Keratinocyte (primary cell): ENCODE measurements around the gene SLC27A4. TPM values are rescaled to one million over a fixed set of nuclear protein-coding genes. Genes with fewer than 3 reads are reported as not detected.

Source experiments
- DNase-seq: peaks from one replicate; pipeline ENCODE4 v3.0.0-alpha.2; 2011; ENCODE audit warnings: low read depth, missing footprints, low spot score
- FAIRE-seq: peaks from 2 replicates; lab custom pipeline; 2011; peaks lifted over from hg19 to GRCh38; lab: Jason Lieb, UNC
- H2AFZ ChIP-seq: 2 replicates; pipeline ENCODE4 v1.6.0; 2012; ENCODE audit warnings: low read length, control low read depth, inconsistent platforms; ENCODE audit not compliant: control insufficient read depth
- H3K27ac ChIP-seq: 2 replicates; pipeline ENCODE4 v1.5.1; 2011; ENCODE audit warnings: low read length; ENCODE audit not compliant: control insufficient read depth, insufficient read depth
- H3K27me3 ChIP-seq: 3 replicates; pipeline ENCODE4 v1.6.0; 2011; ENCODE audit warnings: low read length; ENCODE audit not compliant: control insufficient read depth, insufficient read depth; ENCODE audit errors: extremely low read depth
- H3K36me3 ChIP-seq, 2 experiments: 2 replicates in 1 of 2; 3 replicates in 1 of 2; pipeline ENCODE4 v1.5.1; 2011; ENCODE audit warnings: low read length in 2 of 2, mild to moderate bottlenecking in 1 of 2; ENCODE audit not compliant: control insufficient read depth in 2 of 2, insufficient read depth in 2 of 2; ENCODE audit errors: extremely low read depth in 1 of 2
- H3K4me1 ChIP-seq: 3 replicates; pipeline ENCODE4 v1.5.1; 2011; ENCODE audit warnings: low read length; ENCODE audit not compliant: control insufficient read depth, insufficient read depth; ENCODE audit errors: extremely low read depth
- H3K4me2 ChIP-seq: 3 replicates; pipeline ENCODE4 v1.6.0; 2011; ENCODE audit warnings: low read depth, low read length; ENCODE audit not compliant: control insufficient read depth, insufficient read depth; ENCODE audit errors: extremely low read depth
- H3K4me3 ChIP-seq, 3 experiments: fragments of 200-600 bp in 1 of 3; sonication (generic) in 1 of 3; 2 replicates in 2 of 3; 3 replicates in 1 of 3; pipeline ENCODE4 v1.5.1; 2011 to 2016; ENCODE audit warnings: low read length in 3 of 3, mild to moderate bottlenecking in 3 of 3, control low read depth in 2 of 3, inconsistent platforms in 1 of 3, low read depth in 1 of 3, mixed read lengths in 1 of 3, mixed run types in 1 of 3, moderate library complexity in 1 of 3; ENCODE audit not compliant: control insufficient read depth in 2 of 3, insufficient read depth in 2 of 3; ENCODE audit errors: extremely low read depth in 1 of 3
- H3K79me2 ChIP-seq: 2 replicates; pipeline ENCODE4 v1.6.0; 2012; ENCODE audit warnings: low read length; ENCODE audit not compliant: control insufficient read depth, insufficient read depth
- H3K9ac ChIP-seq: 3 replicates; pipeline ENCODE4 v1.6.0; 2011; ENCODE audit warnings: low read length; ENCODE audit not compliant: control insufficient read depth, insufficient read depth; ENCODE audit errors: extremely low read depth
- H3K9me1 ChIP-seq: 3 replicates; pipeline ENCODE4 v1.6.0; 2011; ENCODE audit warnings: low read length; ENCODE audit not compliant: control insufficient read depth, insufficient read depth; ENCODE audit errors: extremely low read depth
- H3K9me3 ChIP-seq: 2 replicates; pipeline ENCODE4 v1.5.1; 2012; ENCODE audit warnings: low read depth, low read length; ENCODE audit not compliant: control insufficient read depth
- H4K20me1 ChIP-seq: 3 replicates; pipeline ENCODE4 v1.6.0; 2011; ENCODE audit warnings: low read length; ENCODE audit not compliant: control insufficient read depth, insufficient read depth; ENCODE audit errors: extremely low read depth
- EZH2 ChIP-seq: IDR thresholded peaks from one replicate; pipeline ENCODE4 v1.6.1; 2012; ENCODE audit warnings: inconsistent platforms, mild to moderate bottlenecking, low read length, moderate library complexity
- dilution Hi-C: fragments of 300-500 bp; cut with MboI; formaldehyde crosslinking; loops from one replicate; pipeline ENCODE4 v1.7.0; 2020; ENCODE audit warnings: low sequenced_read_pairs; ENCODE audit not compliant: extremely low pct_ligation_motif_present
- polyA plus RNA-seq, 5 experiments: library from polyadenylated mRNA; depleted of rRNA in 3 of 5; stranded (reverse) in 3 of 5; stranded (forward) in 1 of 5; unstranded in 1 of 5; fragments of >200 nt; gene quantifications; 1 replicate in 1 of 5; 2 replicates in 3 of 5; 3 replicates in 1 of 5; pipeline versions ENCODE4 v1.2.1 to v1.2.3, GENCODE V29; 2011 to 2012; ENCODE audit warnings: missing spikeins in 2 of 5, low read depth in 1 of 5, low replicate concordance in 1 of 5
- TF ChIP-seq, protein P1 (sequence below), 3 experiments: IDR thresholded peaks in 1 of 3; conservative IDR thresholded peaks in 1 of 3; optimal IDR thresholded peaks in 1 of 3; 2 replicates in 2 of 3; 3 replicates in 1 of 3; pipeline versions ENCODE3 to v1.5.1; 2011; ENCODE audit warnings: low read length in 3 of 3, mild to moderate bottlenecking in 3 of 3, moderate library complexity in 2 of 3, control low read depth in 1 of 3, inconsistent platforms in 1 of 3; ENCODE audit not compliant: insufficient read depth in 2 of 3; ENCODE audit errors: extremely low read depth in 1 of 3

Gene SLC27A4
- polyA plus RNA-seq, 1 donor (not counting 4 experiments of a cell fraction or from before 2014, with no cell fraction given), result 17.3 TPM

DNA sequence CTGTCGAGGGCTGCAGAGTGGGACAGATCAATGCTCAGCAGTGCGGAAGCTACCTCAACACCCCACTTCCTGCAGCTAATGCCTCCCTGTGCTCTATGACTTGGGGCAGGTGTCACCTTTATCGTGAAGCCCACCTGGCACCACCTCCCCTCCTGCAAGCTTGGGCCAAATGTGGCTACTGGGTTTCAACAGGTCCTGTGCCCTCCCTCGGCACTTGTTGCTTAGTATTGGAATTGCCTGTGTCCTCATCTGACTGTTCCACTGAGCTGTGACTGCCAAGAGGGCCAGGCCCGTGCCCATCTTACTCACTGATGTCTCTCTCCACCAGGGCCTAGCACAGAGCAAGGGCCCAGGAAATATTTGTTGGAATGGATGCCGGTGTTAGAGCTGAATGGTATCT is 9.4 kb downstream of the SLC27A4 start:
- no peak overlapping the region for H3K27ac ChIP-seq
- no peaks in the 10 kb centered on the region for H3K9me1 ChIP-seq
- H3K27me3 ChIP-seq, result no peaks in the 10 kb centered on the region
- no peak for DNase-seq
- H2AFZ ChIP-seq, result no peak overlapping the region
- no peak overlapping the region for H3K4me3 ChIP-seq
- H3K79me2 ChIP-seq, result no peaks in the 10 kb centered on the region
- no peaks in the 10 kb centered on the region for H3K9me3 ChIP-seq
- no peak overlapping the region for H3K4me2 ChIP-seq
- TF ChIP-seq EZH2, result no peak
- TF ChIP-seq, protein P1, sequence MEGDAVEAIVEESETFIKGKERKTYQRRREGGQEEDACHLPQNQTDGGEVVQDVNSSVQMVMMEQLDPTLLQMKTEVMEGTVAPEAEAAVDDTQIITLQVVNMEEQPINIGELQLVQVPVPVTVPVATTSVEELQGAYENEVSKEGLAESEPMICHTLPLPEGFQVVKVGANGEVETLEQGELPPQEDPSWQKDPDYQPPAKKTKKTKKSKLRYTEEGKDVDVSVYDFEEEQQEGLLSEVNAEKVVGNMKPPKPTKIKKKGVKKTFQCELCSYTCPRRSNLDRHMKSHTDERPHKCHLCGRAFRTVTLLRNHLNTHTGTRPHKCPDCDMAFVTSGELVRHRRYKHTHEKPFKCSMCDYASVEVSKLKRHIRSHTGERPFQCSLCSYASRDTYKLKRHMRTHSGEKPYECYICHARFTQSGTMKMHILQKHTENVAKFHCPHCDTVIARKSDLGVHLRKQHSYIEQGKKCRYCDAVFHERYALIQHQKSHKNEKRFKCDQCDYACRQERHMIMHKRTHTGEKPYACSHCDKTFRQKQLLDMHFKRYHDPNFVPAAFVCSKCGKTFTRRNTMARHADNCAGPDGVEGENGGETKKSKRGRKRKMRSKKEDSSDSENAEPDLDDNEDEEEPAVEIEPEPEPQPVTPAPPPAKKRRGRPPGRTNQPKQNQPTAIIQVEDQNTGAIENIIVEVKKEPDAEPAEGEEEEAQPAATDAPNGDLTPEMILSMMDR (optimal IDR thresholded peaks at IDR 0.05 in 1 of 3, IDR thresholded peaks at IDR 0.05 in 1 of 3, conservative IDR thresholded peaks at IDR 0.05 in 1 of 3; ENCODE audit: extremely low read depth in 1 of 3, insufficient read depth in 2 of 3, low read length in 3 of 3), result no peak
- dilution Hi-C loops, result no loop called here
- no peak overlapping the region for H3K9ac ChIP-seq
- no peaks in the 10 kb centered on the region for H4K20me1 ChIP-seq
- peaks cover 43 to 46% of the 10 kb centered on the region in 2 experiments for H3K36me3 ChIP-seq
- FAIRE-seq, result no peak
- H3K4me1 ChIP-seq, result no peaks in the 10 kb centered on the region

DNA sequence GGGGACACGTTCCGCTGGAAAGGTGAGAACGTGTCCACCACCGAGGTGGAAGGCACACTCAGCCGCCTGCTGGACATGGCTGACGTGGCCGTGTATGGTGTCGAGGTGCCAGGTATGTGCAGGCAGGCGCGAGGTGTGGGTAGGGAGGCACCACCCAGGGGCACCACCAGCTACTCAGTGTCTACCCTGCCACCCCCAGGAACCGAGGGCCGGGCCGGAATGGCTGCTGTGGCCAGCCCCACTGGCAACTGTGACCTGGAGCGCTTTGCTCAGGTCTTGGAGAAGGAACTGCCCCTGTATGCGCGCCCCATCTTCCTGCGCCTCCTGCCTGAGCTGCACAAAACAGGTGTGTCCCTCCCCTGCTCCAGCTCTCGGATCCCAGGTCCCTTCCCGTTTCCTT is 15.1 kb downstream of the SLC27A4 start:
- Histone ChIP-seq H3K27me3 (no peaks in the 10 kb centered on the region), H3K4me3 (no peak overlapping the region), H3K4me2 (no peak overlapping the region), H2AFZ (no peak overlapping the region), H3K9me3 (no peaks in the 10 kb centered on the region), H3K36me3 (peaks cover 25 to 28% of the 10 kb centered on the region in 2 experiments), H4K20me1 (no peaks in the 10 kb centered on the region), H3K79me2 (no peaks in the 10 kb centered on the region), H3K27ac (no peak overlapping the region), H3K9me1 (no peaks in the 10 kb centered on the region), H3K4me1 (no peaks in the 10 kb centered on the region), H3K9ac (no peak overlapping the region)
- TF ChIP-seq EZH2, result no peak
- TF ChIP-seq, protein P1 (optimal IDR thresholded peaks at IDR 0.05 in 1 of 3, IDR thresholded peaks at IDR 0.05 in 1 of 3, conservative IDR thresholded peaks at IDR 0.05 in 1 of 3; ENCODE audit: extremely low read depth in 1 of 3, insufficient read depth in 2 of 3, low read length in 3 of 3), result no peak
- dilution Hi-C loops, result no loop called here
- FAIRE-seq, result no peak
- DNase-seq, result no peak
